ENCODE results near the gene NDUFAB1. TPM values are rescaled to one million over a fixed set of nuclear protein-coding genes. Genes with fewer than 3 reads are reported as not detected.

The NDUFAB1 gene
- total and polyA plus RNA-seq, 2 of the 13 experiments (the other 11 are each of a cell fraction or from before 2014, with no cell fraction given): 221 to 601 TPM

DNA sequence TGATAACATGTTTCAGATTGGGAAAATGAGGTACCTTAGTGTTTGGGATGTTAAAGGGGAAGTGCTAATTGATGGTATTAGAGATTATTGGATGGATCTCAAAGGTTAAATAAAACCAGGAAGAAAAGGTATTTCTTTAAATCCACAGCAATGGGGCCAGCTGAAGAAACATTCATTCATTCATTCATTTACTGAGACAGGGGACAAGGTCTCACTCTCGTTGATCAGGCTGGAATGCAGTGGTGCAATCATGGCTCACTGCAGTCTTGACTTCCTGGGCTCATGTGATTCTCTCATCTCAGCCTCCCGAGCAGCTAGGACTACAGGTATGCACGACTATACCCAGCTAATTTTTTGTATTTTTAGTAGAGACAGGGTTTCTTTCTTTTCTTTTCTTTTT lies 58.7 kb downstream of the NDUFAB1 start (continued):
- TF ChIP-seq, protein P1, sequence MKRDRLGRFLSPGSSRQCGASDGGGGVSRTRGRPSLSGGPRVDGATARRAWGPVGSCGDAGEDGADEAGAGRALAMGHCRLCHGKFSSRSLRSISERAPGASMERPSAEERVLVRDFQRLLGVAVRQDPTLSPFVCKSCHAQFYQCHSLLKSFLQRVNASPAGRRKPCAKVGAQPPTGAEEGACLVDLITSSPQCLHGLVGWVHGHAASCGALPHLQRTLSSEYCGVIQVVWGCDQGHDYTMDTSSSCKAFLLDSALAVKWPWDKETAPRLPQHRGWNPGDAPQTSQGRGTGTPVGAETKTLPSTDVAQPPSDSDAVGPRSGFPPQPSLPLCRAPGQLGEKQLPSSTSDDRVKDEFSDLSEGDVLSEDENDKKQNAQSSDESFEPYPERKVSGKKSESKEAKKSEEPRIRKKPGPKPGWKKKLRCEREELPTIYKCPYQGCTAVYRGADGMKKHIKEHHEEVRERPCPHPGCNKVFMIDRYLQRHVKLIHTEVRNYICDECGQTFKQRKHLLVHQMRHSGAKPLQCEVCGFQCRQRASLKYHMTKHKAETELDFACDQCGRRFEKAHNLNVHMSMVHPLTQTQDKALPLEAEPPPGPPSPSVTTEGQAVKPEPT (CRISPR knock-in tag; IDR thresholded peaks at IDR 0.05; ENCODE audit: low read depth): no peak
- TF ChIP-seq GTF3A (CRISPR knock-in tag; conservative IDR thresholded peaks at IDR 0.05): no peak
- TF ChIP-seq, protein P2, sequence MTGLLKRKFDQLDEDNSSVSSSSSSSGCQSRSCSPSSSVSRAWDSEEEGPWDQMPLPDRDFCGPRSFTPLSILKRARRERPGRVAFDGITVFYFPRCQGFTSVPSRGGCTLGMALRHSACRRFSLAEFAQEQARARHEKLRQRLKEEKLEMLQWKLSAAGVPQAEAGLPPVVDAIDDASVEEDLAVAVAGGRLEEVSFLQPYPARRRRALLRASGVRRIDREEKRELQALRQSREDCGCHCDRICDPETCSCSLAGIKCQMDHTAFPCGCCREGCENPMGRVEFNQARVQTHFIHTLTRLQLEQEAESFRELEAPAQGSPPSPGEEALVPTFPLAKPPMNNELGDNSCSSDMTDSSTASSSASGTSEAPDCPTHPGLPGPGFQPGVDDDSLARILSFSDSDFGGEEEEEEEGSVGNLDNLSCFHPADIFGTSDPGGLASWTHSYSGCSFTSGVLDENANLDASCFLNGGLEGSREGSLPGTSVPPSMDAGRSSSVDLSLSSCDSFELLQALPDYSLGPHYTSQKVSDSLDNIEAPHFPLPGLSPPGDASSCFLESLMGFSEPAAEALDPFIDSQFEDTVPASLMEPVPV (CRISPR knock-in tag; IDR thresholded peaks at IDR 0.05): no peak
- no peak for TF ChIP-seq RORA (CRISPR knock-in tag; IDR thresholded peaks at IDR 0.05)
- TF ChIP-seq ZNF552 (CRISPR knock-in tag; IDR thresholded peaks at IDR 0.05; ENCODE audit: borderline replicate concordance): no peak
- TF ChIP-seq ZNF367 (CRISPR knock-in tag; IDR thresholded peaks at IDR 0.05; ENCODE audit: borderline replicate concordance): no peak
- no peak for TF ChIP-seq ZNF569 (CRISPR knock-in tag; IDR thresholded peaks at IDR 0.05; ENCODE audit: borderline replicate concordance)
- TF ChIP-seq, protein P3, sequence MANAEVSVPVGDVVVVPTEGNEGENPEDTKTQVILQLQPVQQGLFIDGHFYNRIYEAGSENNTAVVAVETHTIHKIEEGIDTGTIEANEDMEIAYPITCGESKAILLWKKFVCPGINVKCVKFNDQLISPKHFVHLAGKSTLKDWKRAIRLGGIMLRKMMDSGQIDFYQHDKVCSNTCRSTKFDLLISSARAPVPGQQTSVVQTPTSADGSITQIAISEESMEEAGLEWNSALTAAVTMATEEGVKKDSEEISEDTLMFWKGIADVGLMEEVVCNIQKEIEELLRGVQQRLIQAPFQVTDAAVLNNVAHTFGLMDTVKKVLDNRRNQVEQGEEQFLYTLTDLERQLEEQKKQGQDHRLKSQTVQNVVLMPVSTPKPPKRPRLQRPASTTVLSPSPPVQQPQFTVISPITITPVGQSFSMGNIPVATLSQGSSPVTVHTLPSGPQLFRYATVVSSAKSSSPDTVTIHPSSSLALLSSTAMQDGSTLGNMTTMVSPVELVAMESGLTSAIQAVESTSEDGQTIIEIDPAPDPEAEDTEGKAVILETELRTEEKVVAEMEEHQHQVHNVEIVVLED (CRISPR knock-in tag; IDR thresholded peaks at IDR 0.05; ENCODE audit: borderline replicate concordance): no peak
- no peak for TF ChIP-seq KAT2B (IDR thresholded peaks at IDR 0.05; ENCODE audit: borderline replicate concordance, low read depth, low read length)
- TF ChIP-seq HES4 (CRISPR knock-in tag; IDR thresholded peaks at IDR 0.05; ENCODE audit: borderline replicate concordance): no peak
- TF ChIP-seq, protein P4, sequence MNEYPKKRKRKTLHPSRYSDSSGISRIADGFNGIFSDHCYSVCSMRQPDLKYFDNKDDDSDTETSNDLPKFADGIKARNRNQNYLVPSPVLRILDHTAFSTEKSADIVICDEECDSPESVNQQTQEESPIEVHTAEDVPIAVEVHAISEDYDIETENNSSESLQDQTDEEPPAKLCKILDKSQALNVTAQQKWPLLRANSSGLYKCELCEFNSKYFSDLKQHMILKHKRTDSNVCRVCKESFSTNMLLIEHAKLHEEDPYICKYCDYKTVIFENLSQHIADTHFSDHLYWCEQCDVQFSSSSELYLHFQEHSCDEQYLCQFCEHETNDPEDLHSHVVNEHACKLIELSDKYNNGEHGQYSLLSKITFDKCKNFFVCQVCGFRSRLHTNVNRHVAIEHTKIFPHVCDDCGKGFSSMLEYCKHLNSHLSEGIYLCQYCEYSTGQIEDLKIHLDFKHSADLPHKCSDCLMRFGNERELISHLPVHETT (CRISPR knock-in tag; conservative IDR thresholded peaks at IDR 0.05): no peak
- TF ChIP-seq KDM5A (IDR thresholded peaks at IDR 0.05; ENCODE audit: borderline replicate concordance, low read length): no peak
- TF ChIP-seq, protein P5, sequence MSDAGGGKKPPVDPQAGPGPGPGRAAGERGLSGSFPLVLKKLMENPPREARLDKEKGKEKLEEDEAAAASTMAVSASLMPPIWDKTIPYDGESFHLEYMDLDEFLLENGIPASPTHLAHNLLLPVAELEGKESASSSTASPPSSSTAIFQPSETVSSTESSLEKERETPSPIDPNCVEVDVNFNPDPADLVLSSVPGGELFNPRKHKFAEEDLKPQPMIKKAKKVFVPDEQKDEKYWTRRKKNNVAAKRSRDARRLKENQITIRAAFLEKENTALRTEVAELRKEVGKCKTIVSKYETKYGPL (CRISPR knock-in tag; IDR thresholded peaks at IDR 0.05): no peak
- no peak for TF ChIP-seq NR2F6 (IDR thresholded peaks at IDR 0.05)
- no peak for TF ChIP-seq NR2F6 (CRISPR knock-in tag; IDR thresholded peaks at IDR 0.05)
- TF ChIP-seq ARNTL (CRISPR knock-in tag; IDR thresholded peaks at IDR 0.05): no peak
- TF ChIP-seq HOXA7 (CRISPR knock-in tag; IDR thresholded peaks at IDR 0.05): no peak
- no peak for TF ChIP-seq EZH2 (conservative IDR thresholded peaks at IDR 0.05; ENCODE audit: low read depth, low read length)
- peak; percentile 63; the same call in 1 of the 2 replicates for TF ChIP-seq RARA (CRISPR knock-in tag; IDR thresholded peaks at IDR 0.05)
- TF ChIP-seq SPEN (CRISPR knock-in tag; IDR thresholded peaks at IDR 0.05; ENCODE audit: low read depth): 0 out of 2 replicates have a peak, but pooled peaks have one; percentile 29
- no peak for TF ChIP-seq ZNF335 (CRISPR knock-in tag; IDR thresholded peaks at IDR 0.05)
- no peak for TF ChIP-seq HOXA3 (CRISPR knock-in tag; IDR thresholded peaks at IDR 0.05)
- peak; percentile 38; the same call in 1 of the 2 replicates for TF ChIP-seq HMG20A (CRISPR knock-in tag; IDR thresholded peaks at IDR 0.05; ENCODE audit: borderline replicate concordance)
- TF ChIP-seq SP140L (CRISPR knock-in tag; IDR thresholded peaks at IDR 0.05; ENCODE audit: borderline replicate concordance): no peak
- no peak for TF ChIP-seq ZNF547 (CRISPR knock-in tag; IDR thresholded peaks at IDR 0.05)
- TF ChIP-seq ZBTB7B (CRISPR knock-in tag; IDR thresholded peaks at IDR 0.05): no peak

Data from HepG2 (cell line).